Endothelial cell of umbilical vein (primary cell): ENCODE results near the gene CNOT9. TPM values are rescaled to one million over a fixed set of nuclear protein-coding genes. Genes with fewer than 3 reads are reported as not detected.

ENCODE experiments used
- BruUV-seq: library from RNA; stranded (reverse); fragments of 400-500 nt; replicated peaks from 2 replicates; lab custom pipeline; 2021; lab: Mats Ljungman, UMichigan
- CTCF ChIA-PET: fragments of 300-600, 350-600 bp; sonication (Branson Sonifier 250); formaldehyde crosslinking; loops from one replicate; lab custom pipeline; 2021; ENCODE audit warnings: antibody characterized with exemption, inconsistent platforms; lab: Charles Lee
- POLR2A ChIA-PET: fragments of 300-600, 350-600 bp; sonication (Branson Sonifier 250); formaldehyde crosslinking; loops from one replicate; lab custom pipeline; 2021; ENCODE audit warnings: antibody characterized with exemption, inconsistent platforms; lab: Charles Lee
- DNase-seq: peaks from one replicate; pipeline ENCODE4 v3.0.0-alpha.2; 2011; ENCODE audit warnings: low read depth, low spot score
- FAIRE-seq: peaks from 2 replicates; lab custom pipeline; 2011; peaks lifted over from hg19 to GRCh38; lab: Jason Lieb, UNC
- H2AFZ ChIP-seq: 2 replicates; pipeline ENCODE4 v1.6.0; 2012; ENCODE audit warnings: low read depth, low read length, control low read depth, inconsistent platforms
- H3K27ac ChIP-seq: 2 replicates; pipeline ENCODE4 v1.5.1; 2011; ENCODE audit warnings: low read depth, mild to moderate bottlenecking, control low read depth, low read length, moderate library complexity; ENCODE audit not compliant: insufficient read depth
- H3K27me3 ChIP-seq, 2 experiments: 2 replicates each; pipeline versions ENCODE4 v1.6.0 to v1.6.1; 2011; ENCODE audit warnings: low read length in 2 of 2, mixed read lengths in 1 of 2; ENCODE audit not compliant: control insufficient read depth in 2 of 2, insufficient read depth in 2 of 2
- H3K36me3 ChIP-seq, 2 experiments: 2 replicates in 1 of 2; 3 replicates in 1 of 2; pipeline ENCODE4 v1.5.1; 2011; ENCODE audit warnings: low read length in 2 of 2, mild to moderate bottlenecking in 1 of 2, moderate library complexity in 1 of 2; ENCODE audit not compliant: control insufficient read depth in 2 of 2, insufficient read depth in 2 of 2; ENCODE audit errors: extremely low read depth in 1 of 2
- H3K4me1 ChIP-seq: 3 replicates; pipeline ENCODE4 v1.5.1; 2011; ENCODE audit warnings: mild to moderate bottlenecking, low read length; ENCODE audit not compliant: control insufficient read depth, insufficient read depth; ENCODE audit errors: extremely low read depth
- H3K4me2 ChIP-seq: 2 replicates; pipeline ENCODE4 v1.6.1; 2011; ENCODE audit warnings: low read length, control low read depth, mixed read lengths; ENCODE audit not compliant: insufficient read depth
- H3K4me3 ChIP-seq, 3 experiments: fragments of 200-600 bp in 1 of 3; sonication (generic), shearing (Covaris generic) in 1 of 3; replicated peaks in 1 of 3; 2 replicates each; pipeline ENCODE4 v1.5.1; 2011 to 2016; ENCODE audit warnings: control low read depth in 3 of 3, low read length in 3 of 3, mild to moderate bottlenecking in 2 of 3, inconsistent platforms in 1 of 3, low read depth in 1 of 3, moderate library complexity in 1 of 3; ENCODE audit not compliant: insufficient read depth in 1 of 3
- H3K79me2 ChIP-seq: 2 replicates; pipeline ENCODE4 v1.6.0; 2012; ENCODE audit warnings: low read length, inconsistent platforms; ENCODE audit not compliant: control insufficient read depth, insufficient read depth
- H3K9ac ChIP-seq: replicated peaks from 2 replicates; pipeline ENCODE3; 2011; ENCODE audit warnings: low read length, control low read depth; ENCODE audit not compliant: insufficient read depth; ENCODE audit errors: extremely low read depth
- H3K9me1 ChIP-seq: replicated peaks from 3 replicates; pipeline ENCODE4 v1.6.0; 2011; ENCODE audit warnings: mild to moderate bottlenecking, low read length; ENCODE audit not compliant: control insufficient read depth, insufficient read depth; ENCODE audit errors: extremely low read depth
- H3K9me3 ChIP-seq: replicated peaks from 2 replicates; pipeline ENCODE4 v1.5.1; 2012; ENCODE audit warnings: low read length, inconsistent platforms; ENCODE audit not compliant: control insufficient read depth, insufficient read depth
- H4K20me1 ChIP-seq: replicated peaks from 2 replicates; pipeline ENCODE3; 2011; ENCODE audit warnings: mild to moderate bottlenecking, low read length; ENCODE audit not compliant: control insufficient read depth, insufficient read depth; ENCODE audit errors: extremely low read depth
- FOS ChIP-seq: IDR thresholded peaks from 2 replicates; pipeline ENCODE4 v1.6.1; 2011; ENCODE audit warnings: mild to moderate bottlenecking, low read length, moderate library complexity, borderline replicate concordance; ENCODE audit not compliant: insufficient read depth
- POLR2A ChIP-seq: IDR thresholded peaks from 2 replicates; pipeline ENCODE4 v1.6.1; 2012; ENCODE audit warnings: low read depth, mild to moderate bottlenecking, control low read depth, low read length
- dilution Hi-C: fragments of 300-500 bp; cut with MboI; formaldehyde crosslinking; loops from one replicate; pipeline ENCODE4 v1.15.0; 2019; ENCODE audit warnings: low sequenced_read_pairs; ENCODE audit not compliant: extremely low pct_ligation_motif_present
- intact Hi-C: fragments of 100-400 bp; cut with micrococcal nuclease; formaldehyde crosslinking; loops from one replicate; pipeline ENCODE4 v1.10.0; 2022
- polyA plus RNA-seq, 4 experiments: library from polyadenylated mRNA; depleted of rRNA in 3 of 4; stranded (reverse) in 3 of 4; unstranded in 1 of 4; fragments of >200 nt; gene quantifications; 2 replicates each; pipeline versions ENCODE4 v1.2.1 to v1.2.3, GENCODE V29; 2011 to 2012; ENCODE audit warnings: missing spikeins in 1 of 4
- total RNA-seq: library from RNA; stranded (reverse); gene quantifications from 2 replicates; pipeline ENCODE4 v1.2.3, GENCODE V29; 2021
- TF ChIP-seq, protein P1 (sequence below): IDR thresholded peaks from 2 replicates; pipeline ENCODE4 v1.6.1; 2011; ENCODE audit not compliant: insufficient read depth, insufficient read length
- TF ChIP-seq, protein P2 (sequence below), 2 donors: IDR thresholded peaks; 1 replicate in 1 of 2; 2 replicates in 1 of 2; pipeline ENCODE4 v1.5.1; 2011; ENCODE audit warnings: low read length in 2 of 2, mild to moderate bottlenecking in 2 of 2, moderate library complexity in 2 of 2, control low read depth in 1 of 2, inconsistent platforms in 1 of 2, low read depth in 1 of 2; ENCODE audit not compliant: insufficient read depth in 1 of 2; ENCODE audit errors: extremely low read depth in 1 of 2

Gene CNOT9
- total and polyA plus RNA-seq, 2 donors (not counting 3 experiments of a cell fraction or from before 2014, with no cell fraction given), result 53.2 to 68.9 TPM

DNA sequence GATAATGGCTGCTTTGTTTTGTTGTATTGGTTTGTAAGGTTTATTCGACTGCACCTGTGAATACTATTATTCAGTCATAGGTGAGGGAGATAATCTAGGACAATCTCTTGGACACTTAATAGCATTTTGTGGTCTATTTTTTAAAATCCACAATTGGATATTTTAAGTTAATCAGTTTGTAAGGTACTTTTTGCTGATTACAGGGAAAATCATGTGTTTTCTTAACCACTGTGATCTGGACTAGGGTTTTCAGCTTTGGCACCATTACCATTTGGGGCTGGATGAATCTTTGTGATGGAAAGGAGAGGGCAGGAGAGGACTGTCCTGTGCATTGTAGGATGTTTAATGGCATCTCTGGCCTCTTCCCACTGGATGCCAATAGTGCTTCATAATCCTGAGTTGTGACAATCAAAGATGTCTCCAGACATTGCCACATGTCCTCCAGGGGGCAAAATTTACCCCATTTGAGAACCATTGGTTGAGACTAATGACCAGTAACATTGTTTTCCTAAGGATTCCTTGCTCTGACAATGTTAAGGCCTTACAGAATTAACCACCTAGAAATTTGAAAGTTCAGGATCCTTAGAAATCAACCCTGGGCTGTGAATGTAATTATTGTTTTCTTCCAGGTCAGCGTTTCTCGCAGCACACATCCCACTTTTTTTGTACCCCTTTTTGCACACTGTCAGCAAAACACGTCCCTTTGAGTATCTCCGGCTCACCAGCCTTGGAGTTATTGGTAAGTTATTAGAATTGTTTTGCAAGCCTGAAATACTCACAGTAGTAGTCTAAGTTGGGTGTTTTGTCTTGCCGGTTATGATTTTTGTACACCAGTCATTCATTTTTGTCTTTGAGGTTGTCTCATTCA is 15.6 kb downstream of the CNOT9 start:
- TF ChIP-seq, protein P1, sequence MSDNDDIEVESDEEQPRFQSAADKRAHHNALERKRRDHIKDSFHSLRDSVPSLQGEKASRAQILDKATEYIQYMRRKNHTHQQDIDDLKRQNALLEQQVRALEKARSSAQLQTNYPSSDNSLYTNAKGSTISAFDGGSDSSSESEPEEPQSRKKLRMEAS, result no peak
- TF ChIP-seq FOS, result no peak
- TF ChIP-seq, protein P2, sequence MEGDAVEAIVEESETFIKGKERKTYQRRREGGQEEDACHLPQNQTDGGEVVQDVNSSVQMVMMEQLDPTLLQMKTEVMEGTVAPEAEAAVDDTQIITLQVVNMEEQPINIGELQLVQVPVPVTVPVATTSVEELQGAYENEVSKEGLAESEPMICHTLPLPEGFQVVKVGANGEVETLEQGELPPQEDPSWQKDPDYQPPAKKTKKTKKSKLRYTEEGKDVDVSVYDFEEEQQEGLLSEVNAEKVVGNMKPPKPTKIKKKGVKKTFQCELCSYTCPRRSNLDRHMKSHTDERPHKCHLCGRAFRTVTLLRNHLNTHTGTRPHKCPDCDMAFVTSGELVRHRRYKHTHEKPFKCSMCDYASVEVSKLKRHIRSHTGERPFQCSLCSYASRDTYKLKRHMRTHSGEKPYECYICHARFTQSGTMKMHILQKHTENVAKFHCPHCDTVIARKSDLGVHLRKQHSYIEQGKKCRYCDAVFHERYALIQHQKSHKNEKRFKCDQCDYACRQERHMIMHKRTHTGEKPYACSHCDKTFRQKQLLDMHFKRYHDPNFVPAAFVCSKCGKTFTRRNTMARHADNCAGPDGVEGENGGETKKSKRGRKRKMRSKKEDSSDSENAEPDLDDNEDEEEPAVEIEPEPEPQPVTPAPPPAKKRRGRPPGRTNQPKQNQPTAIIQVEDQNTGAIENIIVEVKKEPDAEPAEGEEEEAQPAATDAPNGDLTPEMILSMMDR (IDR thresholded peaks at IDR 0.05; ENCODE audit: extremely low read depth in 1 of 2, insufficient read depth in 1 of 2, low read depth in 1 of 2, low read length in 2 of 2), result peak; percentile 8 to 16
- no peak for TF ChIP-seq POLR2A
- H3K79me2 ChIP-seq, result peaks cover 6% of the 10 kb centered on the region
- BruUV-seq, result no TSS peak
- H3K27ac ChIP-seq, result no peak overlapping the region
- ChIA-PET POLR2A (no interaction called here), CTCF (no interaction called here)
- H3K9ac ChIP-seq, result no peak overlapping the region
- no peak overlapping the region for H3K4me3 ChIP-seq
- no peak overlapping the region for H2AFZ ChIP-seq
- FAIRE-seq (no peak), DNase-seq (peak; percentile 21)
- H3K27me3 ChIP-seq, result no peaks in the 10 kb centered on the region
- peaks cover 14 to 19% of the 10 kb centered on the region in 2 experiments for H3K36me3 ChIP-seq
- H3K4me1 ChIP-seq, result peaks cover 5% of the 10 kb centered on the region
- no peaks in the 10 kb centered on the region for H3K9me1 ChIP-seq
- intact Hi-C loops (loop anchor here (1.0 kb wide), 1 partner anchor 64 kb away; no protein-coding TSS in a partner anchor), dilution Hi-C loops (no loop called here)
- no peaks in the 10 kb centered on the region for H3K9me3 ChIP-seq
- H3K4me2 ChIP-seq, result no peak overlapping the region
- H4K20me1 ChIP-seq, result no peaks in the 10 kb centered on the region
